ENCODE measurements around the gene MTMR10.

Gene MTMR10

DNA sequence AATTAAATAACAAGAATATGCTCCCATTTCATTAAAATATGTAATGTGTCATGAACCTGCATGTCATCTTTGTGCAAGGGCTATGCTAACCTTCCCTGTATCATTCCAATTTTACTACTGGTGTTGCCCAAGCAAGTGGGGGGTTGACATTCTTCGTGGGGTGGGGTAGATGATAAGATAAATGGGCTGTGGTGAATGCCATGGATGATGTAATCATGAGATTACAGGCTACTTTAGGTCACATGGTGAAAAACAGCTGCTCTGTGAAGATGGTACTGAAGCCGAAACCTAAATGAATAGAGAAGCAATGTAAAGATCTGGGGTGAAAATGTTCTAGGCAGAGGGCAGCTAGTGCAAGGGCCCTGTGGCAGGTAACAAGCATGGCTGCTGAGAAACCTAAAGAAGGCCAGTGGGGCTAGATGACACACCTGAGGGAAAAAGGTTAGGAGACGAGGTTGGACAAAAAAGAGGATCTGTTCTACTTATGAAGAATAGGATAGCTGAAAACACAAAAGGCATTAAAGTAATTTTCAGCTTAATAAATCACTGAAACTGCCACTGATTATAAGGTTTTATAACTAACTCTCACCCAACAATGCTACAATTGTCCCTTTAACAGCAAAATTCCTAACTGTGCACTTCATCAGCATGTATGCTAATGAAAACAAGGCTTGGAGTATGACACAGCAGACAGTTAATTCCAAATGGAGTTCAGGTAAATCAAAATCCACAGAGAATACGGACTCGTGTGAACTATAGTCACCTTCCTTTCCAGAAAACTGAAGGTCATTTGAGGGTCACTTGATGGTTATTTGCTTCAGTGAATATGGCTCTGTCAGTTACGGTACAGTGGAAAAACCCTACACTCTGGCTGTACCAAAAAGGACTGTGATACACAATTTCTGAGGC, 35.0 kb downstream of the MTMR10 start:
- DNase-seq (ENCODE audit: low spot score) = no peak

DNA sequence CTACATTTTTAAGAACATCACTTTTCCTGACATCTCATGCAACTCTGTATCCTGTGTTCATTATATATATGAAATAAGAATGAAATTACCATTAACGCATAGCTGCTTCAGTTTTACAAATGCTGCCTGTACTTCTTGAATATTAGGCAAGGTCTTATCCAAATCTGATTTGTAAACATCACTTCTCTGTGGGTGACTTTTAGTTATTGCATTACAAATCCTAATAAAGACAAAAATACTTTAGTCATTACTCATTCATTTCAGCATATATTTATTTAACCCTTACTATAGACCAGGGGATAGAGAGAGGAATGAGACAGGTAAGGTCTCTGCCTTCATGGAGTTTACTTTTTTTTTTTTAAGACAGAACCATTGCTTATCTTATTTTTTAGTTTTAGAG, 36.8 kb downstream of the MTMR10 start:
- peak; percentile 5 for DNase-seq (ENCODE audit: low spot score)

DNA sequence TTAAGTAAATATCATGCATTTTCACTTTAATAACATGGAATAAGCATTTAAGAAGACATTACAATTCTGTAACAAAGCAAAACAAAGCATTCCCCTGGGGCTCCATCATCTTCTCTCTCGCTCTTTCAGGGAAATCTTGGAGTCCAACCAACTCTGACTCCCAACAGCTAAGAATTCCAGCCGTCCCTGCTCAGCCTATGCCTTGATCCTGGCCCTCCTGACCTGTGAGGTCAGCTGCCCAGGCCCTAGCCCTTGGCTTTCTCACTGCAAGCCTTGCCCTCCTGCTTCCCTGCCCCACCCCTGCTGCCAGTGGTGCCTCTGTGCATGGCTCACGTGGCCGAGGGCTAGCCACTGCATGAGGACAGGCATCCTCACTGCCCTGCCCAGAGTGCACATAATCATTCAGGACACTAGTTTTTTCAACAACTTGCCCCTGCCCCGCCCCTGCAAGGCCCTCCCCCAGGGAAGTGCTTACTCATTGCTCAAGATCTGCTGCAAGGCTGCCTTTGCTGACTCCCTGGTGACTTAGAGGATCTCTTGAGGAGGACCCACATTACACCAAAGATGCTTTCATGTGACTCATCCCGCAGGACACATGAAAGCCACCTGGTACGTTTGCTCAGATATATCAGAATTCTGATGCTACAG, 37.6 kb downstream of the MTMR10 start:
- peak; percentile 79 for DNase-seq (ENCODE audit: low spot score)

DNA sequence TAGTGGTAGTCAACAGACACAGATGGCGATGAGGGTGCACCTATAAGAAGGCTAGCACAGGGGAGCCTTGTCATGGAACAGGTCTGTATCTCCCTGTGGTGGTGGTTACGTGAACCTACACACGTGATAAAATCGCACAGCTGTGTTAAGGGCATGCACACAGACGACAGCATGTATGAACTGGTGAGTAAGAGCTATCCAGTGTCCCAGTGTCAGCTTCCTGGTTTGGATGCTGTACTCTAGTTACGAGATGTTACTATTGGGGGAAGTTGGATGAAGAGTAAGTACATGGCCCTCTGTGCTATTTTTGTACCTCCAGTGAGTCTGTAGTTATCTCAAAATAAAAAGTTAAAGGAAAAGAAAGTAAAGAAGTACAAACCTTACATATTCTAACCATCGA, 38.2 kb downstream of the MTMR10 start:
- no peak for DNase-seq (ENCODE audit: low spot score)

DNA sequence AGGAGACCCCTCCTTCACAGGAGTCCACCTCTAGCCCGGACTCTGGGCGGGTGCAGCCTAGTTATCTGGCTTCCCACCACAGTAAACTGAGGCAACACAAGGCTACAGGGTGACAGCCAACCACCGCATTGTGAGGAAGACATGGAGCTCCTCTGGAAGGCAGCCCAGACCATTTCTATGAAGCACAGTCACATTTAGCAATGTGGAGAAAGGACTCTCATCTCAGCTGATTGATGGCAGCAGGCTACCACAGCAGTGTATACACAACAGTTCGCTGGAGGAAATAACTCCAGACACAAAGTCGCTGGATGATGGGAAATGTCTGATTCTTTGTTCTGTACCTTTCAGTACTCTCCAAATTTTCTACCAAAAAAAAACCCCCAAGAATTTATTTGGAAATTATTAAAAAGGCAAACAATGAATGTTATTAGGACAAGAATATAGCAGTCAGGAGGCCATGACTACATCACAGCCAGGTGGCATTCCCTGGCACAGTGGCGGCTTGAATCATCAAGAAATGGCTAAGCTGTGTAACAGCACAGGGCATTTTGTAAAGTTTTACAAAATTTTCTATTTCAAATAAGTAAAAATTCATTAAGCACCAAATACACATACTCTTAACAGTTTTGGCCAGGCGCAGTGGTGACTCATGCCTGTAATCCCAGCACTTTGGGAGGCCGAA, 47.6 kb downstream of the MTMR10 start:
- DNase-seq (ENCODE audit: low spot score) = no peak

DNA sequence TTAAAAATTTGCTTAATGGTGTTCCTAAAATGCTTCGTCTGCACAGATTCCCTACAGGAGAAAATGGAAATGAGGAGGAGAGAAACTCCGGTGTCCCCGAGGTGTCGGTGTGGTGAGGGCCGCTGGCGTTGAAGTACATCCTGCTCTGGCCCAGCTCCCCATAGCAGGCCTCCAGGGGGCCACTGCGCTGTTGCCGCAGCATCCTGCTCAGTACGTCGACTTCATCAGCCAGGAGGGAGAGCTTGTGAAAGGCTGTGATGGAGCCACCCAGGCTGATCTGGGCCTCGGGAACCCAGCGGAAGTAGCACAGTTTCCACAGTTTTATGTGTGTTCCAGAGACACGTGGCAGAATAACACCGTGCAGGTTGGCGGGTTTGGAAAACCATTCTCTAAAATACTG, 49.9 kb downstream of the MTMR10 start:
- no peak for DNase-seq (ENCODE audit: low spot score)

DNA sequence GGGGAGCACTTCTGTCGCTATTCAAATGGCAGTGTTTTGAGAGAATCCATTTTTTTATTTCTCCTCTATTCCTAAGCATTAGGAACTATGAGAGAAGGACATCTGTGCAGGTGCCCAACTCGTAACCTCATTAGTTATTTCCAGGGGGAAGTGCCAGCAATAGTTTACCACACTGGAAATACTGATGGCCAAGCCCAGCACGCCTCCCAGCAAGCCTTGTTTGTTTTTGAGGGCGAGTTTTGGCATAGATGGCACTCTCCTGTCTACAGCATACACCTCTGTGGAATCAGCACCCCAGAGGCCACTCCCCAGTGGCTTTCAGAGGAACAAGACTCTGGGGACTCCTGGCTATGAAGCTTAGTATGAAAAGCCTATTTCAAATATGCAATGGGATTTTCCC, 51.1 kb downstream of the MTMR10 start:
- no peak for DNase-seq (ENCODE audit: low spot score)

DNA sequence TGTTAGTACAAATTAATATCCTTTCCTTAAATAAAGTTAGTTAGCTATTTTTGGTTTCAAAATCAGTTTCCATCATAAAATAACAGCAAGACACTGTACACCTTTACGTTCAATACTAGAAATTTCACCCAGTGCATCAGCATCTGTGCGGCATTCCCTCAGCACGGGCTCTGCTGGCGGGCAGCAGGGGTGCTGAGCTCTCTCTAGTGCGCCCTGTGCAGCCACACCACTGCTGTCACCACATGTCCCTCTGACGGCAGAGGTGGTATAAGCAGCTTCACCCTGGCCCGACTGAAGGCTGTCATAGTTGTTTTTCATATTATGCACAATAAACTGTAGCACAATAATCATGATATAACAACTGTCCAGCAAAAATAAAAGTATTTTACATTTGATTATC, 52.3 kb downstream of the MTMR10 start:
- no peak for DNase-seq (ENCODE audit: low spot score)

DNA sequence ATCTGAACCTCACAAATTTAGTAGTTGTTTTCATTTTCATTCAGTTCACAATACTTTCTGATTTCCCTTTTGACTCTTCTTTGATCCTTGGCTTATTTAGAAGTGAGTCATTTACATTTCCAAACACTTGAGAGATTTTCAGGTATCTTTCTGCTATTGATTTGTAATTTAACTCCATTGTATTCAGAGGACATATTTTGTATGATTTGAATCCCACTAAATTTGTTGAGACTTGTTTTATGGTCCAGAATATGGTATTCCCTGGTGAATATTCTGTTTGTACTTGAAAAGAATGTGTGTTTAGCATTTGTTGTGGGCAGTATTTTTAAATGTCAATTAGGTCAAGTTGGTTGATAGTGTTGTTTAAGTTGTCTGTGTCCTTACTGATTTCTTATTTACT, 58.1 kb downstream of the MTMR10 start:
- DNase-seq (ENCODE audit: low spot score) = no peak

DNA sequence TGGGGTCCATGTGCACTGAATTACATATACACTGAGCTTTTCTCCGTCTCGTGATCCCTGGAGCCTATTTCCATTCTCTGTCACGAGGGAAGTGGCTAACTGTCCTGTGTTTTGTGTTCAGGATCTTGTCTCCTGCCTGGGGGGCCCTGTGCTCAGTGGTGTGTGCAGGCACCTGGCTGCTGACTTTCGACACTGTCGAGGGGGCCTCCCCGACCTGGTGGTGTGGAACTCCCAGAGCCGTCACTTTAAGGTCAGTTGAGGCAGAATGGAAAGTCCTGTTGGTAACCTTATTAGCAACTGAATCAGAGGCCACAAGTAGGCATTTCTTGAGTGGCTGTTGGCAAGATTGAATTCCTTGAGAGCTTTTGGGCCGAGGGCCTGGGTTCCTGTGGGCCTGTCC, 61.0 kb downstream of the MTMR10 start:
- no peak for DNase-seq (ENCODE audit: low spot score)

DNA sequence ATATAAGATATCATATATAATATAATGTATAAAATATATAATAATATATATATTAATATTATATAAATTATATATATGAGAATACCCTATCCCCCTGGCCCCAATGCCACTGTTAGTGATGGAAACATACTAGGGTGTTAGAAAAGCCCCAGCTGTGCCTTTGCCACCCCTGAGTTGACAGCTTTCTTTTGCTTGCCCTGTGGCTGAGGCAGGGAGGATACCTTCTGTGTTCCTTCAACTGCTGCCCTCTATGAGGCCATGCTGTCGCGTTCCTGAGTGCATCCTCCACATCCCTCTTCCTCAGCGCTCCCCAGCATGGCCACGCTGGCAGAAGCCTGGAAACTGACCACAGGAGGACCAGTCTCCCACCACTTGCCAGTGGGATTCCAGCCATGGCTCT, 61.4 kb downstream of the MTMR10 start:
- no peak for DNase-seq (ENCODE audit: low spot score)

DNA sequence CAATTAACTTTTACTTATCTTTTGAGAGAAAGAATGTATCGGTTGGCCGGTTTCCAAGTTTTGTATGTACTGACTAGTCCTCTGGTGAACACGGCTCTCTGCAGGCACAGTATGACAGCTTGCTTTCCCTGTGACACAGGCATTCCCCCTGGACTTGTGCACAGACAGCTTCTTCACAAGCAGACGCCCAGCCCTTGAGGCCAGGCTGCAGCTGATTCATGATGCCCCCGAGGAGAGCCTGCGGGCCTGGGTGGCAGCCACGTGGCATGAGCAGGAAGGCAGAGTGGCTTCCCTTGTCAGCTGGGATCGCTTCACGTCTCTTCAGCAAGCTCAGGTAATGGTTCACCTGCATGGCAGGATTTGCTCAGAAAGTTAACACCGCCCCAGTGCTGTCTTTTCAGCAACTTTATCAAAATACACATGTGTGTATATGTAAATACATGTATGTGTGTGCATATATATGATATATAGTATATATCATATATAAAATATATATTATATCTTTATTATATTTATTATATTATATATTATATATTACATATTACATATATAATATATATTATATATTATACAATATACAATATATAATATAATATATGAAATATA, 62.3 kb downstream of the MTMR10 start:
- DNase-seq (ENCODE audit: low spot score) = no peak

DNA sequence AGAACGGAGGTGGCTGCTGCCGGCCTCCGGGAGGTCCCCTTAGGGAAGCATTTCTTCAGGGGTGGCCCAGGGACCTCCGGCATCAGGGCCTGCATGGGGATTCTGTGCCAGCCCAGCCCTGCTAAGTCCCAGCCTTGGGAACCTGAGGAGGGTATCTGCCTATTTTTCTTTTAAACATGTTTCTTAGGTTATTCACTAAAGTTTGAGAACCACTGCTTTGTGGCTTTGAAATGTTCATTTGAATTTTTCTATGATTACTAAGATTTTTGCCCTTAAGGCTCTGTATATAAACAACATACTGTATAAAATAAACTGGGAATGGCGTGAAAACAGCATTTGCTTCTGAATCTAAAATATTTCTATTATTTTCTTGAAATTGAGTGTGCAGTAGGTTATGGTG, 63.4 kb downstream of the MTMR10 start:
- DNase-seq (ENCODE audit: low spot score) = no peak

DNA sequence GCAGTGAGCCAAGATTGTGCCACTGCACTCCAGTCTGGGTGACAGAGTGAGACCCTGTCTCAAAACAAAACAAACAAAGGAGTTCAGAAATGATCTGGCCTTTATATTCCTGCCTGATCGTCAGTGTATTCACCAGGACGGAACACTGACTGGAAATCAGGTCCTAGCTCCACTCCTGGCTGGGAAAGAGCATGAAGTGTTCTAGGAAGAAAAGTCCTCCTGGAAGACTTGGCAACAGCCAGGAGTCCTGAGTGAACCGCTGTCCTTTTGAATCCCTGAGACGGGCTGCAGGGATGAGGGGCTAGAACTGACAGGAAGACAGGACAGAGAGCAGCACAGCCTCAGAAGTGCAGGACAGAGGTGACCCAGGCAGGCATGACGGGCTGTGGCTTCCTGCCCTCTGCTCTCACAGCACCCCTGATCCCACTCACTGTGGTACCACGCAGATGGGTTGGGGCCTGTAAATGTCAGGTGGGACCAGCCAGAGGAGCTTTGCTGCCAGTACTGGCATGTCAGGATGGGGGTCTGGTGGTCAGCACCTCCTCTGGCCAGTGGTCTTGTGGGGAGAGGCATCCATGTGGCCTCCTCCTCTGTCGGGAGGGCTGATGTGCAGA, 64.2 kb downstream of the MTMR10 start:
- DNase-seq (ENCODE audit: low spot score) = no peak

DNA sequence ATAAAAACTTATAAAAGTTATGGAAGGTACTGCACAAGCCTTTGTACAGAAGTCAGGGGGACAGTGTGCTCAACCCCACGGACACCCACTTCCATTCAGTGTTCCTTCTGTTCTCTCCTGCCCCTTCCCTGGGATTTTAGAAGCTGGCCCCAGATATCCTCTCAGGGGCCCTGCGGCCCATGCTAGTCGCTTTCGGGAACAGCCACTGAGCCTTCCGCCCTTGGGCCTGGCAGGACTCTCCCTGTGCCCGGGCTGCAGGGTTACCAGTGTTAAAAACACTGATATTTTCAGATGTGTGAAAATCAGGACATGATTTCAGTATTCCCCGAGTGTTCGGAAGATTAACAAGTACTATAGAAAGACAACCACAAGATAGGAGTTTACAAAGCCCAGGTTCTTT, 65.3 kb downstream of the MTMR10 start:
- no peak for DNase-seq (ENCODE audit: low spot score)

DNA sequence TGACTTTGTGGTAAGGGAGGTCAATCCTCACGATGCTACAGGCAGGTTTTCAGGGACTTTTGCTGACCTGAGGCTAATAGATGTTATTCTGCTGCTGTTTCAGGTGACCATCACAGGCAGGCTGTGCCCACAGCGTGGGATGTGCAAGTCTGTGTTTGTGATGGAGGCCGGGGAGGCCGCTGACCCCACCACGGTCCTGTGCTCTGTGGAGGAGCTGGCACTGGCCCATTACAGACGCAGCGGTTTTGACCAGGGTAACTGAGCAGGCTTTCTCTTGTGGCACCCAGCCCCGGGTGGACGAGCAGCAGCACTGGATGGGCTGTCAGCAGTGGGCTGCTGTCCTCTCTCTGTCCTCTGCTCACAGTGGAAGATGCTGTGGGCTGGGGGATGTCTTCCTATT, 65.7 kb downstream of the MTMR10 start:
- DNase-seq (ENCODE audit: low spot score) = no peak

DNA sequence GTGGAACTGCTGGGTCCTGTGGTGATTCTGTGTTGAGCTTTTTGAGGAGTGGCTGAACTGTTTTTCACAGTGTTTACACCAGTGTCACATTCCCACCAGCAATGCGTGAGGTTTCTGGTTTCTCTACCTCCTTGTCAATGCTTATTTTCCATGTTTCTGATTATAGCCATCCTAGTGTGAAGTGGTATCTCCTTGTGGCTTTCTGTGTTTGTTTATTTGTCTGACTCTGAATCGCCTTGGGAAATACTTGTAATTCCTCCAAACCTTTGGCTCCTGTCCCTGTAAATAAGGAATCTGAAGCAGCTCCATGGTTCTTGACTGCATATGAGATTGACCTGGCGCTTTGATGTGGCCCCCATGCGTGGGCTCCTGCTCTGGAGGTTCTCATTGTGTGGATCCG, 67.1 kb downstream of the MTMR10 start:
- DNase-seq (ENCODE audit: low spot score) = peak; percentile 25

DNA sequence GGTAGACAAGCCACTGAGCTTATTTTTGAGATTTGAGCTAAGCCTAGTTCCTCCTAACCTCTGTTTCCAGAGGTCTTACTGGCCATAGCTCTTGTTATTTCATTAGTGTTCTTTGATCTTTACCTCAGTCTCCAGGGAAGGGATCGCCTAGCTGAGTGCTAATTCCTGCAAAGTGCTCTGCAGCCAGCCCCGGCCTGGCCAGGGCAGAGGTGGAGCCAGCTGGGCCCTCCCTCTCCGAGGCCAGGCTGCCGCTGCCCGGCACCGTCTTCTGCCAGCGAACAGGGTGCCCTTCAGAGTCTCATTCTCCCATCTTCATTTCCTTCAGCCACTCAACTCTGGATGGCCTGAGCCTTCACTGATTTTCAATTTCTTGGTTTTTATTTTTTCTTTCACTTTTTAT, 68.0 kb downstream of the MTMR10 start:
- no peak for DNase-seq (ENCODE audit: low spot score)

DNA sequence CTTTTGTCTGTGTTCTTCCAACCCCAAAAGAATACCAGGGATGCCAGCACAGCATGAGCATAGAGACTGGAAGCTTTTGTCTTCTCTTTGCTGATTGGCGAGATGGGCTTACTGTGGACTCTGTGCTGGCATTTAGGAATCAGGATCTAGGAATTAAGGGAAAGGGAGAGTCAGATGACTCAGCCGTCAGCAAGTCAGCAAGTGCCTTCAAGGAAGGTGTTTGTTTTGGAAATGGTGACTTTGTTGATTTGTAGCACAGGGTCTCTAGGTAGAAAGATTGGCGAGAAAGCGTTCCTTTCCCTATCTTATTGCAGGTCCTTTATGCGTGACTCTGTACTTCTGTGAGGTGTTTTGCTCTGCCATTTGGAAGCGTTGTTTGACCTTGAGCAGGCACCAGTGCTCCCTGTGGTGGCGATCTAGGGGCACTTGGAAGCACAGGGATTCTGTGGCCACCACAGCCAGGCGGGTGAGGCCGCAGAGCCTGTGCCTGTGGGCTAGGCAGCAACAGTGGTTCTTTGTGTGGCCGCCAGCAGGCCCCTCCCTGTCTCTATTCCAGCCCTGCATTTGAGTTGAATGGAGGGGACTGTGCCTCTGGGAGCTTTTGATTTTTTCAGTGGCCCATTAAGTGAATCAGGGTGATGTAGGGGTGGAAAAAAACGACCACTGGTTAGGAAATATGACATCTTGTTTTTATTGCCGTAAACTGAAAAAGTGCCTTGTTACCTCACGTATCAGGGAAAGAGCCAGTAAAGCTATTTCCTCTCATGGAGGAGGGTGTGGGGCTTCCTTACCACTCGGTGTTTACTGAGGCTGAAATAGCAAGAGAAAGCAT, 68.7 kb downstream of the MTMR10 start:
- DNase-seq (ENCODE audit: low spot score) = peak; percentile 23

DNA sequence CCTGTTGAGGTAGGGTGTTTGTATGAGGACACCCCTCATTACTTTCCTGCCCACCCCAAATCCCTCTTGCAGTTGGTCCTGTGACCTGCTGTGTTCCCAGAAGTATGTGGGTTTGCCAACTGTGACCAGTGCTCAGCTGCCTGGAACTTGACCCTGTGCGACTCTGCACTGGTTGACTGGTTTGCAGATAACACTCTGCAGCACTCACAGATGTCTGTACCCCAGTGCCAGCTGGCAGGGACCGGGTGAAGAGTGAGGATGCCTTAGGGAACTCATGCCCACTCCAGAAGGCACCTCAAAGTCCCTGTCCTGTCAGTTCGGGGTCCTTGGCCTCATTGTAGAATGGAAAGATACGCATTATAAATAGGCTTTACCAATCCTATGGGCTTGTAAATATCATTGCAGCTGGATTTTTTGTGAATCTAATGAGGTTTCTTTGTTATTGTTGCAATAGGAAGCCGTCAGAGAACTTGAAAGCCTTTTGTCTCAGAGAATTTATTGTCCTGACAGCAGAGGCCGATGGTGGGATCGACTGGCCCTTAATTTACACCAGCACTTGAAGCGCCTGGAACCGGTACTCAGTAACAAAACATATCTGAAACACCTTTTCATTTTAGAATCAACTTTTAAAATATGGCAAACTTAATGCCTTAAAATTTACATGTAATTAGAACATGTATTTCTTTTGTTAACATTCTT, 69.5 kb downstream of the MTMR10 start:
- no peak for DNase-seq (ENCODE audit: low spot score)

DNA sequence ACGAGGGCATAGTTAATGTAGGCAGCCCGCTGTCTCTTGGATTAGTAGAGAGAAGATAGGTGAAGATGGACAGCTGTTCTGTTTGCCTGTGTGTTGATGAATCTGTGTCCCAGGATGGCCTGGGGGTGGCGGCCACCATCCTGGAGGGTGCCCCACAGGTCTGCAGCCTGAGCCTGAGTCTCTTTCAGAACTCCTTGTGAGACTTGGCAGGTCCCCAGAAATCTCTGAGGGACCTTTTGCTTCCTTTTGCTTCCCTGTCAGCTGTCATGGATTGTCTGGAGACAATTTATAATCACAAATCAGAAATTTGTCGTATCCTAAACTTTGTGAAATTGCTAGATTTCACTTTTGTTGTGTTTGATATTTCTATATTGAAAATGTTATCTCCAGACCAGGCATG, 70.3 kb downstream of the MTMR10 start:
- no peak for DNase-seq (ENCODE audit: low spot score)
